ENCODE results near the gene VASH1. TPM values are rescaled to one million over a fixed set of nuclear protein-coding genes. Genes with fewer than 3 reads are reported as not detected.
"Not testable (repeated sequence)": the region's sequence is repeated elsewhere in the genome, so short reads cannot be mapped to it uniquely, and the experiment has no call there.

The VASH1 gene
- total RNA-seq, 2 donors from 2014 or later: 1.6 to 5.6 TPM

GRCh38 chr14:76734501-76734900 is 26.8 kb upstream of the VASH1 start:
- DNase-seq; intact Hi-C loops (cut with DNase I, micrococcal nuclease); ATAC-seq: not testable (repeated sequence)

GRCh38 chr14:76736514-76736913 is 24.8 kb upstream of the VASH1 start:
- intact Hi-C loops (cut with DNase I, micrococcal nuclease): no loop called here
- no peak for ATAC-seq
- no peak for DNase-seq

GRCh38 chr14:76741074-76741473 is 20.2 kb upstream of the VASH1 start:
- ATAC-seq (no peak), DNase-seq (no peak)
- intact Hi-C loops (cut with DNase I, micrococcal nuclease): no loop called here

GRCh38 chr14:76742185-76742584 is 19.1 kb upstream of the VASH1 start:
- intact Hi-C loops (cut with DNase I, micrococcal nuclease): no loop called here
- DNase-seq (no peak), ATAC-seq (no peak)

GRCh38 chr14:76742966-76743365 is 18.3 kb upstream of the VASH1 start:
- ATAC-seq (no peak), DNase-seq (no peak)
- intact Hi-C loops (cut with DNase I, micrococcal nuclease): no loop called here

- ATAC-seq: no peak
- intact Hi-C loops (cut with DNase I, micrococcal nuclease): no loop called here
- DNase-seq: no peak
These were observed 8.5 kb upstream of the VASH1 start for GRCh38 chr14:76752744-76753143.

- intact Hi-C loops (cut with DNase I, micrococcal nuclease): no loop called here
- no peak for ATAC-seq
- DNase-seq: no peak
These were observed 7.6 kb upstream of the VASH1 start for GRCh38 chr14:76753541-76754198.

GRCh38 chr14:76754586-76754985 is 6.7 kb upstream of the VASH1 start:
- intact Hi-C loops (cut with DNase I, micrococcal nuclease): no loop called here
- DNase-seq: no peak
- no peak for ATAC-seq

- no peak for DNase-seq
- ATAC-seq: no peak
- intact Hi-C loops (cut with DNase I, micrococcal nuclease): no loop called here
These were observed 5.5 kb upstream of the VASH1 start for GRCh38 chr14:76755610-76756370.

GRCh38 chr14:76756371-76756750 is 4.9 kb upstream of the VASH1 start:
- DNase-seq (no peak), ATAC-seq (no peak)
- intact Hi-C loops (cut with DNase I, micrococcal nuclease): no loop called here

GRCh38 chr14:76759589-76759988 is 1.7 kb upstream of the VASH1 start:
- intact Hi-C loops (cut with DNase I, micrococcal nuclease): no loop called here
- no peak for ATAC-seq
- DNase-seq: no peak

- ATAC-seq: no peak
- DNase-seq: no peak
- intact Hi-C loops (cut with DNase I, micrococcal nuclease): no loop called here
These were observed 735 bp upstream of the VASH1 start for GRCh38 chr14:76760331-76761135.

- DNase-seq: no peak
- ATAC-seq: no peak
- intact Hi-C loops (cut with DNase I, micrococcal nuclease): no loop called here
These were observed 717 bp downstream of the VASH1 start for GRCh38 chr14:76761960-76762410.

- ATAC-seq (peak; percentile 24), DNase-seq (no peak)
- intact Hi-C loops (cut with DNase I, micrococcal nuclease): no loop called here
These were observed 1.3 kb downstream of the VASH1 start for GRCh38 chr14:76762411-76763095.

- no peak for DNase-seq
- intact Hi-C loops (cut with DNase I, micrococcal nuclease): no loop called here
These were observed 2.1 kb downstream of the VASH1 start for GRCh38 chr14:76763096-76764041.

GRCh38 chr14:76765461-76765931 is 4.2 kb downstream of the VASH1 start:
- DNase-seq: no peak

More at GRCh38 chr14:76763096-76764041, 2.1 kb downstream of the VASH1 start:
- no peak for ATAC-seq

GRCh38 chr14:76767681-76768656 is 6.7 kb downstream of the VASH1 start:
- ATAC-seq: peak; percentile 47
- intact Hi-C loops (cut with DNase I, micrococcal nuclease): no loop called here
- DNase-seq: peak; percentile 34 to 49

More at GRCh38 chr14:76765461-76765931, 4.2 kb downstream of the VASH1 start:
- ATAC-seq: no peak
- intact Hi-C loops (cut with DNase I, micrococcal nuclease): no loop called here
